GM23338 (cell line): Measurements from ENCODE around the gene NOC3L. TPM values are rescaled to one million over a fixed set of nuclear protein-coding genes. Genes with fewer than 3 reads are reported as not detected.

ENCODE experiments used
- ATAC-seq: fragments of 200-7000 bp; cut with Tn5 transposase; 3 replicates; pipeline ENCODE4 v1.9.1; 2020
- DNase-seq: peaks from one replicate; pipeline ENCODE4 v3.0.0-alpha.2; 2015; ENCODE audit warnings: low spot score
- H2AFZ ChIP-seq: fragments of 200-600 bp; sonication (generic); 2 replicates; pipeline ENCODE4 v1.8.0; 2016; ENCODE audit warnings: antibody characterized with exemption, mild to moderate bottlenecking, moderate library complexity
- H3F3A ChIP-seq: fragments of 200-600 bp; sonication (generic); replicated peaks from 2 replicates; pipeline ENCODE4 v1.8.0; 2017; ENCODE audit warnings: antibody characterized with exemption, mixed run types, low read depth
- H3K27ac ChIP-seq: fragments of 200-600 bp; sonication (generic); 2 replicates; pipeline ENCODE4 v1.6.1; 2016; ENCODE audit warnings: low read depth
- H3K27me3 ChIP-seq: fragments of 200-600 bp; sonication (generic); 2 replicates; pipeline ENCODE4 v1.8.0; 2016; ENCODE audit warnings: mild to moderate bottlenecking, mixed run types, moderate library complexity; ENCODE audit not compliant: insufficient read depth
- H3K36me3 ChIP-seq: fragments of 200-600 bp; sonication (generic); 2 replicates; pipeline ENCODE4 v1.8.0; 2016; ENCODE audit warnings: mild to moderate bottlenecking; ENCODE audit not compliant: insufficient read depth
- H3K4me1 ChIP-seq: fragments of 200-600 bp; sonication (generic); 2 replicates; pipeline ENCODE4 v1.8.0; 2016; ENCODE audit warnings: mild to moderate bottlenecking, moderate library complexity; ENCODE audit not compliant: insufficient read depth
- H3K4me2 ChIP-seq: fragments of 200-600 bp; sonication (generic); 2 replicates; pipeline ENCODE4 v1.7.1; 2017; ENCODE audit warnings: mixed run types
- H3K4me3 ChIP-seq: fragments of 200-600 bp; sonication (generic); 2 replicates; pipeline ENCODE4 v1.6.1; 2016; ENCODE audit warnings: mixed run types
- H3K79me2 ChIP-seq: fragments of 200-600 bp; sonication (generic); replicated peaks from 2 replicates; pipeline ENCODE4 v1.8.0; 2017; ENCODE audit warnings: mild to moderate bottlenecking; ENCODE audit not compliant: insufficient read depth
- H3K9me2 ChIP-seq: fragments of 200-600 bp; sonication (generic); 2 replicates; pipeline ENCODE4 v1.8.0; 2017; ENCODE audit not compliant: insufficient read depth
- H4K20me1 ChIP-seq: fragments of 200-600 bp; sonication (generic); replicated peaks from 2 replicates; pipeline ENCODE4 v1.8.0; 2017; ENCODE audit warnings: mild to moderate bottlenecking; ENCODE audit not compliant: insufficient read depth
- H3K27ac Mint-ChIP-seq: 2 replicates; pipeline ENCODE4 v1.8.0; 2020; ENCODE audit warnings: inconsistent platforms, mild to moderate bottlenecking, moderate library complexity, mixed read lengths
- H3K27me3 Mint-ChIP-seq: 3 replicates; pipeline ENCODE4 v1.8.0; 2022; ENCODE audit warnings: low read depth, mild to moderate bottlenecking, moderate library complexity, mixed read lengths, inconsistent platforms; ENCODE audit not compliant: insufficient read depth, poor library complexity
- H3K36me3 Mint-ChIP-seq: 3 replicates; pipeline ENCODE4 v1.8.0; 2021; ENCODE audit warnings: low read depth, mild to moderate bottlenecking, inconsistent platforms, moderate library complexity, mixed read lengths
- H3K4me1 Mint-ChIP-seq: 3 replicates; pipeline ENCODE4 v1.8.0; 2020; ENCODE audit warnings: mild to moderate bottlenecking, inconsistent platforms, mixed read lengths
- H3K4me3 Mint-ChIP-seq: 3 replicates; pipeline ENCODE4 v1.8.0; 2021; ENCODE audit warnings: moderate library complexity, mild to moderate bottlenecking, inconsistent platforms, mixed read lengths
- H3K9me3 Mint-ChIP-seq: 3 replicates; pipeline ENCODE4 v1.8.0; 2020; ENCODE audit warnings: moderate library complexity, mild to moderate bottlenecking, inconsistent platforms, mixed read lengths
- CREB1 ChIP-seq: fragments of 250-450 bp; sonication (Bioruptor Pico); IDR thresholded peaks from 2 replicates; pipeline ENCODE4 v1.5.0; 2020; ENCODE audit warnings: low read depth, mild to moderate bottlenecking, moderate library complexity
- CTCF ChIP-seq, 2 experiments: fragments of 200-600 bp in 1 of 2; sonication (generic) in 1 of 2; conservative IDR thresholded peaks; 2 replicates each; pipeline versions ENCODE4 v1.5.1 to v1.6.1; 2016 to 2017; ENCODE audit warnings: antibody characterized with exemption in 2 of 2, low read depth in 2 of 2, mild to moderate bottlenecking in 2 of 2, moderate library complexity in 1 of 2
- EZH2phosphoT487 ChIP-seq: fragments of 200-600 bp; sonication (generic); IDR thresholded peaks from one replicate; pipeline ENCODE4 v1.8.1; 2018; ENCODE audit warnings: antibody characterized with exemption; ENCODE audit not compliant: unreplicated experiment
- REST ChIP-seq: IDR thresholded peaks from one replicate; pipeline ENCODE4 v1.6.1; 2018; ENCODE audit warnings: antibody characterized with exemption; ENCODE audit not compliant: unreplicated experiment
- STAT1 ChIP-seq: IDR thresholded peaks from one replicate; pipeline ENCODE4 v1.6.1; 2016; ENCODE audit warnings: antibody characterized with exemption; ENCODE audit not compliant: unreplicated experiment
- ZNF462 ChIP-seq: fragments of 250-450 bp; sonication (Bioruptor Pico); IDR thresholded peaks from 2 replicates; pipeline ENCODE4 v1.5.0; 2020; ENCODE audit warnings: mild to moderate bottlenecking, moderate library complexity
- polyA plus RNA-seq: library from polyadenylated mRNA; unstranded; fragments of >200 nt; fragmentation: Nextera tagmentation; extraction: Ambion mirVana; gene quantifications from 2 replicates; pipeline ENCODE4 v1.2.1, GENCODE V29; 2016
- total RNA-seq: library from RNA; depleted of rRNA; stranded (reverse); fragments of >200 nt; shearing (Covaris generic); gene quantifications from 2 replicates; pipeline ENCODE4 v1.2.3, GENCODE V29; 2014

NOC3L gene
- total and polyA plus RNA-seq, 2 experiments from 2014 or later: 43.1 to 62.1 TPM

- no peak for TF ChIP-seq ZNF462 (CRISPR knock-in tag)
These were observed 19.6 kb downstream of the NOC3L start (continued) for GRCh38 chr10:94343151-94343550.

GRCh38 chr10:94334857-94335256, 27.9 kb downstream of the NOC3L start:
- H3K4me3 ChIP-seq: no peak overlapping the region
- no peaks in the 10 kb centered on the region for H3K79me2 ChIP-seq
- peaks cover 84% of the 10 kb centered on the region for H3K36me3 Mint-ChIP-seq
- no peak overlapping the region for H3K27ac ChIP-seq
- H4K20me1 ChIP-seq: no peaks in the 10 kb centered on the region; the same call in 1 of the 2 replicates
- H3K27ac Mint-ChIP-seq: no peak overlapping the region
- H3K4me3 Mint-ChIP-seq: no peak overlapping the region
- no peaks in the 10 kb centered on the region for H3K9me3 Mint-ChIP-seq
- H3K4me1 ChIP-seq: no peaks in the 10 kb centered on the region
- no peaks in the 10 kb centered on the region for H3K27me3 Mint-ChIP-seq
- ATAC-seq: no peak
- H3K4me2 ChIP-seq: no peak overlapping the region
- no peaks in the 10 kb centered on the region for H3K4me1 Mint-ChIP-seq
- DNase-seq: no peak
- H3K36me3 ChIP-seq: peaks cover 67% of the 10 kb centered on the region
- H3F3A ChIP-seq: no peaks in the 10 kb centered on the region
- no peak overlapping the region for H2AFZ ChIP-seq
- no peaks in the 10 kb centered on the region for H3K9me2 ChIP-seq
- no peaks in the 10 kb centered on the region for H3K27me3 ChIP-seq
- TF ChIP-seq CTCF (conservative IDR thresholded peaks at IDR 0.05; ENCODE audit: low read depth in 2 of 2) (no peak), EZH2phosphoT487 (no peak), REST (no peak), CREB1 (CRISPR knock-in tag) (no peak), STAT1 (no peak)
